SKM-1 treated with dmso at 0.1 percent for 144 hours (cell line): ENCODE results near the gene PTPRA.
"Not testable (repeated sequence)": the region's sequence is repeated elsewhere in the genome, so short reads cannot be mapped to it uniquely, and the experiment has no call there.

Experiments
- DNase-seq: peaks from one replicate; lab custom pipeline; 2025; ENCODE audit not compliant: unreplicated experiment; lab: John Stamatoyannopoulos, UW

Gene PTPRA

GRCh38 chr20:2888224-2888955 is 15.1 kb downstream of the PTPRA start:
- no peak for DNase-seq

- no peak for DNase-seq
Measured at GRCh38 chr20:2889209-2889608, 15.9 kb downstream of the PTPRA start.

- no peak for DNase-seq
Measured at GRCh38 chr20:2889797-2890196, 16.5 kb downstream of the PTPRA start.

- DNase-seq, result no peak
Measured at GRCh38 chr20:2890742-2891141, 17.5 kb downstream of the PTPRA start.

- no peak for DNase-seq
Measured at GRCh38 chr20:2891343-2891742, 18.1 kb downstream of the PTPRA start.

GRCh38 chr20:2892376-2892775 is 19.1 kb downstream of the PTPRA start:
- no peak for DNase-seq

GRCh38 chr20:2894221-2894620 is 20.9 kb downstream of the PTPRA start:
- DNase-seq, result no peak

GRCh38 chr20:2895154-2895553 is 21.9 kb downstream of the PTPRA start:
- not testable (repeated sequence) for DNase-seq

GRCh38 chr20:2899243-2899642 is 26.0 kb downstream of the PTPRA start:
- no peak for DNase-seq

- peak; percentile 67 for DNase-seq
Measured at GRCh38 chr20:2900845-2901592, 27.7 kb downstream of the PTPRA start.

- DNase-seq, result no peak
Measured at GRCh38 chr20:2902291-2902690, 29.0 kb downstream of the PTPRA start.

- no peak for DNase-seq
Measured at GRCh38 chr20:2902818-2903217, 29.5 kb downstream of the PTPRA start.

- DNase-seq, result no peak
Measured at GRCh38 chr20:2903686-2904085, 30.4 kb downstream of the PTPRA start.

- DNase-seq, result no peak
Measured at GRCh38 chr20:2907519-2907918, 34.2 kb downstream of the PTPRA start.

- DNase-seq, result no peak
Measured at GRCh38 chr20:2909953-2910352, 36.7 kb downstream of the PTPRA start.

- no peak for DNase-seq
Measured at GRCh38 chr20:2911200-2911599, 37.9 kb downstream of the PTPRA start.

GRCh38 chr20:2914160-2914559 is 40.9 kb downstream of the PTPRA start:
- peak; percentile 7 for DNase-seq

- DNase-seq, result no peak
Measured at GRCh38 chr20:2917266-2917665, 44.0 kb downstream of the PTPRA start.

- DNase-seq, result no peak
Measured at GRCh38 chr20:2918096-2919049, 45.1 kb downstream of the PTPRA start.

- DNase-seq, result no peak
Measured at GRCh38 chr20:2919518-2920245, 46.4 kb downstream of the PTPRA start.

- no peak for DNase-seq
Measured at GRCh38 chr20:2920473-2920872, 47.2 kb downstream of the PTPRA start.
